ENCODE results near the gene OGDHL.

- TF ChIP-seq CTCF (IDR thresholded peaks at IDR 0.05; ENCODE audit: insufficient read depth, low read length): no peak
- TF ChIP-seq GABPA (IDR thresholded peaks at IDR 0.05; ENCODE audit: low read depth): no peak
- TF ChIP-seq POLR2AphosphoS5 (IDR thresholded peaks at IDR 0.05; ENCODE audit: low read depth): no peak
Measured at GRCh38 chr10:49709934-49710333, 52.2 kb downstream of the OGDHL start.
